Esophagus squamous epithelium (tissue), 5 donors: ENCODE measurements around the gene TNKS1BP1. TPM values are rescaled to one million over a fixed set of nuclear protein-coding genes. Genes with fewer than 3 reads are reported as not detected.

Experiments
- DNase-seq: peaks from one replicate; lab custom pipeline; 2025; lab: John Stamatoyannopoulos, UW
- H3K27ac ChIP-seq, 4 donors: fragments of 200-600 bp; sonication (generic); one replicate each; pipeline ENCODE4 v1.5.1; 2016 to 2019; ENCODE audit warnings: mild to moderate bottlenecking in 1 of 4
- H3K27me3 ChIP-seq, 4 donors: fragments of 200-600 bp; sonication (generic); 1 replicate in 3 of 4; 2 replicates in 1 of 4; pipeline versions ENCODE4 v1.5.1 to v1.6.0; 2017 to 2021; ENCODE audit warnings: antibody characterized with exemption in 1 of 4
- H3K36me3 ChIP-seq, 3 donors: fragments of 200-600 bp; sonication (generic); one replicate each; pipeline ENCODE4 v1.5.1; 2016 to 2019
- H3K4me1 ChIP-seq, 3 donors: fragments of 200-600 bp; sonication (generic); one replicate each; pipeline ENCODE4 v1.5.1; 2017 to 2019
- H3K4me3 ChIP-seq, 4 donors: fragments of 200-600 bp; sonication (generic); 1 replicate in 3 of 4; 2 replicates in 1 of 4; pipeline ENCODE4 v1.5.1; 2016 to 2019; ENCODE audit warnings: mild to moderate bottlenecking in 2 of 4, moderate library complexity in 1 of 4
- H3K9me3 ChIP-seq, 3 donors: fragments of 200-600 bp; sonication (generic); one replicate each; pipeline ENCODE4 v1.5.1; 2016 to 2019
- CTCF ChIP-seq, 6 experiments: fragments of 450-650 bp in 4 of 6; fragments of 200-600 bp in 2 of 6; sonication (generic) in 2 of 6; IDR thresholded peaks; one replicate each; pipeline ENCODE4 v1.5.1; 2016 to 2019; ENCODE audit warnings: antibody characterized with exemption in 6 of 6, mild to moderate bottlenecking in 4 of 6, moderate library complexity in 4 of 6
- POLR2A ChIP-seq, 4 donors: fragments of 450-650 bp; IDR thresholded peaks; one replicate each; pipeline ENCODE4 v1.6.1; 2017; ENCODE audit warnings: antibody characterized with exemption in 4 of 4, mild to moderate bottlenecking in 4 of 4, moderate library complexity in 3 of 4
- WGBS, 2 donors: methylation state at CpG; one replicate each; pipeline ENCODE4 v1.1.5; 2018; 5-methylcytosine and 5-hydroxymethylcytosine counted together
- intact Hi-C: fragments of 100-400 bp; cut with DNase I; formaldehyde crosslinking; loops from one replicate; pipeline ENCODE4 v1.15.0; 2022
- total RNA-seq, 4 donors: library from RNA; depleted of rRNA; stranded (reverse); fragments of >200 nt; gene quantifications; one replicate each; pipeline ENCODE4 v1.1.0, GENCODE V29; 2016
- donor health status: DM: yes; HTN: yes; CAD: no.

TNKS1BP1 gene
- total RNA-seq, 4 donors from 2014 or later, result 94.6 to 212 (median 124) TPM

- WGBS, 2 donors, result 79 to 84% methylated on average over 2 to 4 of the region's 7 CpGs
- Histone ChIP-seq H3K9me3 (peaks cover 0 to 4% (median 0%) of the 10 kb centered on the region in 3 donors), H3K4me3 (no peak overlapping the region), H3K36me3 (no peaks in the 10 kb centered on the region), H3K27ac (no peak overlapping the region), H3K27me3 (no peaks in the 10 kb centered on the region), H3K4me1 (no peaks in the 10 kb centered on the region)
- TF ChIP-seq POLR2A (IDR thresholded peaks at IDR 0.05), result no peak
- no peak for TF ChIP-seq CTCF (IDR thresholded peaks at IDR 0.05)
- no peak for DNase-seq
- intact Hi-C loops, result no loop called here
Observed at GRCh38 chr11:57263351-57263750, 61.4 kb downstream of the TNKS1BP1 start.

- Histone ChIP-seq H3K36me3 (no peaks in the 10 kb centered on the region), H3K4me1 (no peaks in the 10 kb centered on the region), H3K27me3 (no peaks in the 10 kb centered on the region), H3K9me3 (peaks cover 0 to 4% (median 0%) of the 10 kb centered on the region in 3 donors), H3K27ac (no peak overlapping the region), H3K4me3 (no peak overlapping the region)
- 62 to 73% methylated on average over 4 of the region's 4 CpGs for WGBS, 2 donors
- TF ChIP-seq CTCF (IDR thresholded peaks at IDR 0.05) (no peak), POLR2A (IDR thresholded peaks at IDR 0.05) (no peak)
- intact Hi-C loops, result no loop called here
- no peak for DNase-seq
Observed at GRCh38 chr11:57262157-57262556, 62.6 kb downstream of the TNKS1BP1 start.

GRCh38 chr11:57260937-57261783 lies 63.6 kb downstream of the TNKS1BP1 start:
- 59 to 63% methylated on average over 5 of the region's 5 CpGs for WGBS, 2 donors
- Histone ChIP-seq H3K9me3 (peaks cover 0 to 4% (median 0%) of the 10 kb centered on the region in 3 donors), H3K36me3 (no peaks in the 10 kb centered on the region), H3K4me3 (no peak overlapping the region), H3K27ac (no peak overlapping the region), H3K4me1 (no peaks in the 10 kb centered on the region), H3K27me3 (no peaks in the 10 kb centered on the region)
- intact Hi-C loops, result no loop called here
- TF ChIP-seq CTCF (IDR thresholded peaks at IDR 0.05) (no peak), POLR2A (IDR thresholded peaks at IDR 0.05) (no peak)
- DNase-seq, result no peak

DNA sequence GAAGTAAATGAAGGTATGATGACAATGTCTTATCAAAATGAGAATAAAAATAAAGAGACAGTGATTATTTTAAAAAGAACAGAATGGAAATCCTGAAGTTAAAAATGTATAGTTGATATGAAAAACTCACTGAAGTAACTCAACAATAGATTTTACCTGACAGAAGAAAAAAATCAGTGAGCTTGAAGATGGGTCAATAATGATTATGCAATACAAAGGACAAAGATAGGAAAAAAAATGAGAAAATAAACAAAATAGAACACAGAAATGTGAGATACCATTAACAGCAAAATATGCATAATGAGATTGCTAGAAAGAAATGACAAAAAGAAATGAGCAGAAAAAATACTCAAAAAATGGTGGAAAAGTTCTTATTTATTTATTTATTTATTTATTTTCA lies 68.6 kb downstream of the TNKS1BP1 start:
- no peaks in the 10 kb centered on the region for H3K36me3 ChIP-seq
- H3K4me3 ChIP-seq, result no peak overlapping the region
- DNase-seq, result no peak
- peaks cover 0 to 1% (median 0%) of the 10 kb centered on the region in 4 donors for H3K27me3 ChIP-seq
- TF ChIP-seq CTCF (IDR thresholded peaks at IDR 0.05), result no peak
- no peak for TF ChIP-seq POLR2A (IDR thresholded peaks at IDR 0.05)
- no peak overlapping the region for H3K27ac ChIP-seq
- intact Hi-C loops, result no loop called here
- no peaks in the 10 kb centered on the region for H3K9me3 ChIP-seq
- no peaks in the 10 kb centered on the region for H3K4me1 ChIP-seq

DNA sequence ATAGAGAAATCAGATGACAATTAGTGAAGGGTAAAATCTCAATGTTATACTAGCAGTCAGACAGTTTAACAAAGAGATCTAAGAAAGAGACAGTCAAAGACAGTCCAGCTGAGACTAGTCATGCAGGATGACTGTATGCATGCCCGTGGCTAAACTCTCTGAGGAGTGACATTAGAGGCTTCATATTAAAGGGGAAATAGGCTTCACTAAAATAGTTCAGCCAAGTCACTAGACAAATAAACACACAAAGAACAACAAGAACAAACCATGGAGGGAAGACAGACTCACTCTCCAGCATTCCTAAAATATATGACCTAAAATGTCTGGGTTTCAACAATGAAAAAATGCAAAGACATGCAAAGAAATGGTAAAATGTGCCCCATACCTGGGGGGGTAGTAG lies 69.1 kb downstream of the TNKS1BP1 start:
- Histone ChIP-seq H3K4me3 (no peak overlapping the region), H3K4me1 (no peaks in the 10 kb centered on the region), H3K27me3 (peaks cover 0 to 5% (median 0%) of the 10 kb centered on the region in 4 donors), H3K27ac (no peak overlapping the region), H3K36me3 (no peaks in the 10 kb centered on the region), H3K9me3 (no peaks in the 10 kb centered on the region)
- WGBS, 2 donors, result 5 to 12% methylated on average over 1 of the region's 1 CpG
- intact Hi-C loops, result no loop called here
- no peak for DNase-seq
- TF ChIP-seq POLR2A (IDR thresholded peaks at IDR 0.05) (no peak), CTCF (IDR thresholded peaks at IDR 0.05) (no peak)
